SK-N-SH (cell line): ENCODE data around the gene SPATA13.

Experiments used
- EP300 ChIP-seq, 2 experiments: IDR thresholded peaks; 2 replicates each; pipeline versions ENCODE4 v1.4.0 to v1.6.1; 2012; ENCODE audit warnings: borderline replicate concordance in 1 of 2, low read depth in 1 of 2, low read length in 1 of 2
- EZH2phosphoT487 ChIP-seq: fragments of 200-600 bp; sonication (generic); IDR thresholded peaks from 2 replicates; pipeline ENCODE4 v1.6.1; 2017; ENCODE audit warnings: low read depth, mixed run types, mild to moderate bottlenecking, antibody characterized with exemption, moderate library complexity, borderline replicate concordance
- FOXJ3 ChIP-seq: sonication (generic); formaldehyde crosslinking; IDR thresholded peaks from 2 replicates; pipeline ENCODE4 v1.5.1; 2020; ENCODE audit warnings: mild to moderate bottlenecking, missing genetic modification reagents
- NFIC ChIP-seq: IDR thresholded peaks from 2 replicates; pipeline ENCODE4 v1.4.0; 2012; ENCODE audit warnings: borderline replicate concordance
- RAD21 ChIP-seq: IDR thresholded peaks from 2 replicates; pipeline ENCODE4 v1.6.1; 2012; ENCODE audit warnings: mild to moderate bottlenecking, low read length
- SMC3 ChIP-seq: IDR thresholded peaks from 2 replicates; pipeline ENCODE4 v1.6.1; 2012; ENCODE audit warnings: low read depth, low read length, improper control_type of control experiment
- TF ChIP-seq, protein P1 (sequence below): fragments of 150-350 bp; IDR thresholded peaks from 2 replicates; pipeline ENCODE4 v1.6.1; 2016; ENCODE audit warnings: mild to moderate bottlenecking, low read depth, low read length
- TF ChIP-seq, protein P2 (sequence below): IDR thresholded peaks from 2 replicates; pipeline ENCODE4 v1.4.0; 2012; ENCODE audit warnings: low read depth, borderline replicate concordance
- TF ChIP-seq, protein P3 (sequence below): fragments of 200-600 bp; sonication (generic); IDR thresholded peaks from 2 replicates; pipeline ENCODE4 v1.6.1; 2017; ENCODE audit warnings: antibody characterized with exemption, mild to moderate bottlenecking, moderate library complexity
- TF ChIP-seq, protein P4 (sequence below): IDR thresholded peaks from 2 replicates; pipeline ENCODE4 v1.6.1; 2012; ENCODE audit warnings: mild to moderate bottlenecking, low read depth, low read length, moderate library complexity

DNA sequence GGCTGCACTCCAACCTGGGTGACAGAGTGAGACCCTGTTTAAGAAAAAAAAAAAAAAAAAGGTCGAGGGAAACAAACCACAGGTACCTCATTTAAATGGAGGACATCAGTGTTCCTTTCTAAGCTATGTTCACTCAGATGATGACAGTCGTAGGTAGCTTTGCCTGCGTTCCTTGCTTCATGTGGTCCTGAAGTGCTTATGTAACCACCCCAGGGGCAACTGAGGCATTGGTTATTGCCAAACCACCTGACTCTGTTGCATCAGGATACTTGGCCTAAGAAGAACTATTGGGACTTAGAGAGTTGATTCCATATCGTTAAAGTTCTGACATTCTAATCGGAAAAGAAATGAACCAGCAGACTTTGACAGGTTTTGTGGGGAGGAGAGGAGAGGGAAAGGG is 51.7 kb downstream of the SPATA13 start:
- TF ChIP-seq, protein P1, sequence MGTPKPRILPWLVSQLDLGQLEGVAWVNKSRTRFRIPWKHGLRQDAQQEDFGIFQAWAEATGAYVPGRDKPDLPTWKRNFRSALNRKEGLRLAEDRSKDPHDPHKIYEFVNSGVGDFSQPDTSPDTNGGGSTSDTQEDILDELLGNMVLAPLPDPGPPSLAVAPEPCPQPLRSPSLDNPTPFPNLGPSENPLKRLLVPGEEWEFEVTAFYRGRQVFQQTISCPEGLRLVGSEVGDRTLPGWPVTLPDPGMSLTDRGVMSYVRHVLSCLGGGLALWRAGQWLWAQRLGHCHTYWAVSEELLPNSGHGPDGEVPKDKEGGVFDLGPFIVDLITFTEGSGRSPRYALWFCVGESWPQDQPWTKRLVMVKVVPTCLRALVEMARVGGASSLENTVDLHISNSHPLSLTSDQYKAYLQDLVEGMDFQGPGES, result no peak
- TF ChIP-seq, protein P2, sequence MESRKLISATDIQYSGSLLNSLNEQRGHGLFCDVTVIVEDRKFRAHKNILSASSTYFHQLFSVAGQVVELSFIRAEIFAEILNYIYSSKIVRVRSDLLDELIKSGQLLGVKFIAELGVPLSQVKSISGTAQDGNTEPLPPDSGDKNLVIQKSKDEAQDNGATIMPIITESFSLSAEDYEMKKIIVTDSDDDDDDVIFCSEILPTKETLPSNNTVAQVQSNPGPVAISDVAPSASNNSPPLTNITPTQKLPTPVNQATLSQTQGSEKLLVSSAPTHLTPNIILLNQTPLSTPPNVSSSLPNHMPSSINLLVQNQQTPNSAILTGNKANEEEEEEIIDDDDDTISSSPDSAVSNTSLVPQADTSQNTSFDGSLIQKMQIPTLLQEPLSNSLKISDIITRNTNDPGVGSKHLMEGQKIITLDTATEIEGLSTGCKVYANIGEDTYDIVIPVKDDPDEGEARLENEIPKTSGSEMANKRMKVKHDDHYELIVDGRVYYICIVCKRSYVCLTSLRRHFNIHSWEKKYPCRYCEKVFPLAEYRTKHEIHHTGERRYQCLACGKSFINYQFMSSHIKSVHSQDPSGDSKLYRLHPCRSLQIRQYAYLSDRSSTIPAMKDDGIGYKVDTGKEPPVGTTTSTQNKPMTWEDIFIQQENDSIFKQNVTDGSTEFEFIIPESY, result no peak
- TF ChIP-seq RAD21 (no peak), EP300 (IDR thresholded peaks at IDR 0.05; ENCODE audit: borderline replicate concordance in 1 of 2, low read depth in 1 of 2, low read length in 1 of 2) (no peak), EZH2phosphoT487 (no peak), NFIC (no peak), SMC3 (no peak), FOXJ3 (CRISPR knock-in tag) (no peak)
- TF ChIP-seq, protein P3, sequence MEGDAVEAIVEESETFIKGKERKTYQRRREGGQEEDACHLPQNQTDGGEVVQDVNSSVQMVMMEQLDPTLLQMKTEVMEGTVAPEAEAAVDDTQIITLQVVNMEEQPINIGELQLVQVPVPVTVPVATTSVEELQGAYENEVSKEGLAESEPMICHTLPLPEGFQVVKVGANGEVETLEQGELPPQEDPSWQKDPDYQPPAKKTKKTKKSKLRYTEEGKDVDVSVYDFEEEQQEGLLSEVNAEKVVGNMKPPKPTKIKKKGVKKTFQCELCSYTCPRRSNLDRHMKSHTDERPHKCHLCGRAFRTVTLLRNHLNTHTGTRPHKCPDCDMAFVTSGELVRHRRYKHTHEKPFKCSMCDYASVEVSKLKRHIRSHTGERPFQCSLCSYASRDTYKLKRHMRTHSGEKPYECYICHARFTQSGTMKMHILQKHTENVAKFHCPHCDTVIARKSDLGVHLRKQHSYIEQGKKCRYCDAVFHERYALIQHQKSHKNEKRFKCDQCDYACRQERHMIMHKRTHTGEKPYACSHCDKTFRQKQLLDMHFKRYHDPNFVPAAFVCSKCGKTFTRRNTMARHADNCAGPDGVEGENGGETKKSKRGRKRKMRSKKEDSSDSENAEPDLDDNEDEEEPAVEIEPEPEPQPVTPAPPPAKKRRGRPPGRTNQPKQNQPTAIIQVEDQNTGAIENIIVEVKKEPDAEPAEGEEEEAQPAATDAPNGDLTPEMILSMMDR, result no peak
- TF ChIP-seq, protein P4, sequence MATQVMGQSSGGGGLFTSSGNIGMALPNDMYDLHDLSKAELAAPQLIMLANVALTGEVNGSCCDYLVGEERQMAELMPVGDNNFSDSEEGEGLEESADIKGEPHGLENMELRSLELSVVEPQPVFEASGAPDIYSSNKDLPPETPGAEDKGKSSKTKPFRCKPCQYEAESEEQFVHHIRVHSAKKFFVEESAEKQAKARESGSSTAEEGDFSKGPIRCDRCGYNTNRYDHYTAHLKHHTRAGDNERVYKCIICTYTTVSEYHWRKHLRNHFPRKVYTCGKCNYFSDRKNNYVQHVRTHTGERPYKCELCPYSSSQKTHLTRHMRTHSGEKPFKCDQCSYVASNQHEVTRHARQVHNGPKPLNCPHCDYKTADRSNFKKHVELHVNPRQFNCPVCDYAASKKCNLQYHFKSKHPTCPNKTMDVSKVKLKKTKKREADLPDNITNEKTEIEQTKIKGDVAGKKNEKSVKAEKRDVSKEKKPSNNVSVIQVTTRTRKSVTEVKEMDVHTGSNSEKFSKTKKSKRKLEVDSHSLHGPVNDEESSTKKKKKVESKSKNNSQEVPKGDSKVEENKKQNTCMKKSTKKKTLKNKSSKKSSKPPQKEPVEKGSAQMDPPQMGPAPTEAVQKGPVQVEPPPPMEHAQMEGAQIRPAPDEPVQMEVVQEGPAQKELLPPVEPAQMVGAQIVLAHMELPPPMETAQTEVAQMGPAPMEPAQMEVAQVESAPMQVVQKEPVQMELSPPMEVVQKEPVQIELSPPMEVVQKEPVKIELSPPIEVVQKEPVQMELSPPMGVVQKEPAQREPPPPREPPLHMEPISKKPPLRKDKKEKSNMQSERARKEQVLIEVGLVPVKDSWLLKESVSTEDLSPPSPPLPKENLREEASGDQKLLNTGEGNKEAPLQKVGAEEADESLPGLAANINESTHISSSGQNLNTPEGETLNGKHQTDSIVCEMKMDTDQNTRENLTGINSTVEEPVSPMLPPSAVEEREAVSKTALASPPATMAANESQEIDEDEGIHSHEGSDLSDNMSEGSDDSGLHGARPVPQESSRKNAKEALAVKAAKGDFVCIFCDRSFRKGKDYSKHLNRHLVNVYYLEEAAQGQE, result no peak
